AG08396 (cell line): Measurements from ENCODE around the gene POFUT1.
A peak's percentile ranks its signal among the peaks of the same experiment; 100 is the strongest.
"Not testable (repeated sequence)": the region's sequence is repeated elsewhere in the genome, so short reads cannot be mapped to it uniquely, and the experiment has no call there.

Source experiments
- DNase-seq: peaks from one replicate; pipeline ENCODE4 v3.0.0; 2012; ENCODE audit warnings: low spot score, mixed read lengths

POFUT1 gene

GRCh38 chr20:32207626-32208498 lies at the start of gene POFUT1, which contains the start of gene PLAGL2:
POFUT1 (plus strand) TSS chr20:32207880; CDS start chr20:32207942, 62 bp downstream.
PLAGL2 (minus strand) TSS chr20:32207743; CDS start chr20:32202178, 5,565 bp downstream.
- peak; percentile 100 for DNase-seq

GRCh38 chr20:32158351-32158750 lies 49.3 kb upstream of the POFUT1 start:
- DNase-seq = no peak

- DNase-seq = no peak
These were observed 48.6 kb upstream of the POFUT1 start for GRCh38 chr20:32158943-32159660.

- DNase-seq = no peak
These were observed 47.9 kb upstream of the POFUT1 start for GRCh38 chr20:32159766-32160221.

- DNase-seq = no peak
These were observed 47.3 kb upstream of the POFUT1 start for GRCh38 chr20:32160341-32160740.

GRCh38 chr20:32162351-32162750 lies 45.3 kb upstream of the POFUT1 start:
- no peak for DNase-seq

GRCh38 chr20:32163951-32164350 lies 43.7 kb upstream of the POFUT1 start:
- no peak for DNase-seq

GRCh38 chr20:32164984-32165735 lies 42.5 kb upstream of the POFUT1 start:
- DNase-seq = no peak

- no peak for DNase-seq
These were observed 41.7 kb upstream of the POFUT1 start for GRCh38 chr20:32165836-32166545.

- DNase-seq = no peak
These were observed 40.1 kb upstream of the POFUT1 start for GRCh38 chr20:32167552-32167951.

GRCh38 chr20:32168184-32168910 lies 39.3 kb upstream of the POFUT1 start:
- DNase-seq = no peak

- not testable (repeated sequence) for DNase-seq
These were observed 30.0 kb upstream of the POFUT1 start for GRCh38 chr20:32177696-32178095.

GRCh38 chr20:32179515-32179914 lies 28.2 kb upstream of the POFUT1 start:
- no peak for DNase-seq

GRCh38 chr20:32179934-32180333 lies 27.7 kb upstream of the POFUT1 start:
- DNase-seq = no peak

- no peak for DNase-seq
These were observed 26.1 kb upstream of the POFUT1 start for GRCh38 chr20:32181606-32182005.

- no peak for DNase-seq
These were observed 23.6 kb upstream of the POFUT1 start for GRCh38 chr20:32183947-32184635.

- DNase-seq = no peak
These were observed 22.6 kb upstream of the POFUT1 start for GRCh38 chr20:32184961-32185603.

- DNase-seq = no peak
These were observed 21.2 kb upstream of the POFUT1 start for GRCh38 chr20:32186506-32186905.

- DNase-seq = no peak
These were observed 19.1 kb upstream of the POFUT1 start for GRCh38 chr20:32188376-32189122.
